ENCODE results near the gene KCTD16. TPM values are rescaled to one million over a fixed set of nuclear protein-coding genes. Genes with fewer than 3 reads are reported as not detected.

KCTD16 gene
- total RNA-seq, 2 donors from 2014 or later, result 0.14 to 0.62 TPM

DNA sequence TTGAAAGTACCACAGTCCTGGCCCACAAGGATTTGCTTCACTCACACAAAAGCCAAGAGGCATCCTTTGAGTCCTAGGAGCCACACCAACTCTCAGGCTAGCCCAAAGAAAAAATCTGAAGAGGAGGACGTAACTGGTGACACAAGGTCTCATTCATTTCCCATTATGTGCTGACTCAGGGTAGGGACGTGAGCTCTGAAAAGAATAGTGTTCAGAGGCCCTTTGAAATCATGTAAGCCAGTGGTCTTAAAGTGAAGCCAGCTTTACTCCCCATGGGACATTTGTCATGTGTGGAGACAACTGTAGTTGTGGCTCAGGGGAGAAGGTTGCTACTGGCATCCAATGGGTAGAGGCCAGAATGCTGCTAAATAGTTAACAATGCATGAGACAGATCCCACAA lies 332.4 kb downstream of the KCTD16 start:
- no peaks in the 10 kb centered on the region for H3K27me3 ChIP-seq (replicated peaks; ENCODE audit: insufficient read depth)

DNA sequence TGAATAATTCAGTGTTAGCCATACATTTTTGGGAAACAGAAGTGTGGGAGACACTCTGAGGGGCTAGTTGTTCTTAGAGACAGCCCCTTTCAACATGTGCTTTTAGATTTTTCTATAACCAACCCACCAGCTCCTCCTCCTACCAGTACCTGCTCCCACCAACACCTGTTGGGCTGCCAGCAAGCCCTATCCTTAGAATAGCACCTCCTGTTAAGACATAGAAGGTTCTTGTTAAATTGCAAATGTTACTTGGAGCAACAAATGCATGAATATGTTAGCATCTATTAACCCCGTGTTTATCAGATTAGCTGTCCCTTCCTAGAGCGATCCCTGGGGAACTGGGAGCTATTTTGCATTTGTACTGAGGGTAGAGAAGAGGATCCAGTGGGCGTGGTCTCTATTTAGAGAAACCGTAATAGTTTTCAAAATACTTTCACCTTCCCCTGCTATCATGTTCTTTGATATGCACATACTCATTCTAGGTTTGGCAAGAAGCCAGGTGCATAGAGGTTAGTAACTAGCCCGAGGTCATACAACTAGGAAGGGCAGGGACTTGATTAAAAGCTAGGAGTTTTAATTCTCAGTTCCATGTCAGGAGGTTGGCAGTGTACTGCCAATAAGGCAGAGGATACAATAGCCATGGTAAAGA lies 334.4 kb downstream of the KCTD16 start:
- TF ChIP-seq POLR2AphosphoS5 (IDR thresholded peaks at IDR 0.05) (no peak), CTCF (IDR thresholded peaks at IDR 0.05) (no peak), POLR2A (IDR thresholded peaks at IDR 0.05) (no peak)
- Histone ChIP-seq H3K36me3 (no peaks in the 10 kb centered on the region), H3K27ac (no peak overlapping the region), H3K27me3 (replicated peaks; ENCODE audit: insufficient read depth) (no peaks in the 10 kb centered on the region), H3K4me3 (no peak overlapping the region), H3K4me1 (replicated peaks) (no peaks in the 10 kb centered on the region), H3K9me3 (no peaks in the 10 kb centered on the region)
- no peak for DNase-seq (ENCODE audit: low spot score)
- intact Hi-C loops (cut with DNase I), result no loop called here
- 37% methylated on average over 5 of the region's 5 CpGs for WGBS

More for the DNA sequence above, 332.4 kb downstream of the KCTD16 start:
- Histone ChIP-seq H3K27ac (no peak overlapping the region), H3K9me3 (no peaks in the 10 kb centered on the region), H3K36me3 (no peaks in the 10 kb centered on the region), H3K4me3 (no peak overlapping the region), H3K4me1 (replicated peaks) (no peaks in the 10 kb centered on the region)
- WGBS, result 86% methylated on average over 2 of the region's 2 CpGs
- no peak for DNase-seq (ENCODE audit: low spot score)
- intact Hi-C loops (cut with DNase I), result no loop called here
- TF ChIP-seq POLR2A (IDR thresholded peaks at IDR 0.05) (no peak), POLR2AphosphoS5 (IDR thresholded peaks at IDR 0.05) (no peak), CTCF (IDR thresholded peaks at IDR 0.05) (no peak)

DNA sequence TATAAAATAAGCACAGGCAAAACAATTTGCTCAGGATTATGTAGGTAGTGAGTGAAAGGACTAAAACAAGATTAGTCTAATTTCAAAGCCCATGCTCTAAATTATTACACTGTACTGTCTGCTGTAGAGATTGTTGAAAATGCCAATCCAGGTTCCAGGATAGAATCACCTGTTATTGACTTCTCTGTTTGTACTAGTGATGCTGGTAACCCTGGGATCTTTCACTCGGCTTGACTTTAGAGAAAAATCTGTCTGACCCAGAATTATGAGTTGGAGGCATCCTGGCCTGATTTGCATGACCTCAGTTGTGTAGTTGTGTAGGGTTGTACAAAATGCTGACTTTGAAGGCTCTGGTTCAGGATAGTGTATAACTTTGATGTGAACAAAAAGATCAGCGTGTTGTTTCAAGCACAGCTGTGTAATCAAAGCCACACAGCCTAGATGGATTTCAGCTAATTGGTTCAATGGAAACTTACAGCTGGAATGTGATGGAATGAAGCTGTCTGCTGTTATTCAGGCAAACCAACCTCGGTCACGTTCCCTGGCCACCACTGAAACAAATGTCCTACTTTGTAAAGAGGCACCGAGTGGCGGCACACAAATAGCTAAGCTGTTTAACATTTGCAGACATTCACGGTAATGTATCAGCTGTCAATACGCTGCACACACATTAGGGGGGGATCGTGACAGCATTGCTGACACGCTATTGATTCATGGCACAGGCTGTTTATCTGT lies 340.3 kb downstream of the KCTD16 start:
- Histone ChIP-seq H3K27me3 (replicated peaks; ENCODE audit: insufficient read depth) (no peaks in the 10 kb centered on the region), H3K27ac (no peak overlapping the region), H3K4me3 (no peak overlapping the region), H3K36me3 (no peaks in the 10 kb centered on the region), H3K9me3 (no peaks in the 10 kb centered on the region), H3K4me1 (replicated peaks) (no peaks in the 10 kb centered on the region)
- WGBS, result 44% methylated on average over 10 of the region's 10 CpGs
- TF ChIP-seq POLR2A (IDR thresholded peaks at IDR 0.05) (no peak), CTCF (IDR thresholded peaks at IDR 0.05) (no peak), POLR2AphosphoS5 (IDR thresholded peaks at IDR 0.05) (no peak)
- no peak for DNase-seq (ENCODE audit: low spot score)
- intact Hi-C loops (cut with DNase I), result no loop called here

DNA sequence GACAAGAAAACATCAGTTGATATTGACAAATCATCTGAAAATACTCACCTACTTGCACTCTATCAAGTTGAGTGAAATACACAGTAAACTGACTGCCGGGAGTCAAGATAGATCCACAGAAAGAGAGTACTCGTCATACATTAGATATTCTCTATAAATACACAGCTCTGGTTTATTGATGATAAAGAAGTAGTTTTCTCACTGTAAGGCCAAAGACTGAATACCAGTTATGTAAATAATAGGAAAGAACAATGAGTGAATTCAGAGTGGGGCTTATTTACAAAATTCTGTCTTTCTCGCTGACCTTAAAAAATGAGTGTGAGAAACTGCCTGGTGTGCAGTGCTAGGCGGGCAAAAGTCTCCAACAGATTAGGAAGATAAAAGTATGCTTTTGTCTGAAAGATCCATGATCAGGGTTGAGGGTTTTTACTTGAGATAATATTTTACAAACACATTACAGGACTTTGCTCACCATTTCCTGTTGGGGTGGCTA lies 341.0 kb downstream of the KCTD16 start:
- no peaks in the 10 kb centered on the region for H3K36me3 ChIP-seq
- no peaks in the 10 kb centered on the region for H3K27me3 ChIP-seq (replicated peaks; ENCODE audit: insufficient read depth)
- 29% methylated on average over 4 of the region's 4 CpGs for WGBS
- DNase-seq (ENCODE audit: low spot score), result no peak
- TF ChIP-seq POLR2AphosphoS5 (IDR thresholded peaks at IDR 0.05) (no peak), POLR2A (IDR thresholded peaks at IDR 0.05) (no peak), CTCF (IDR thresholded peaks at IDR 0.05) (no peak)
- H3K9me3 ChIP-seq, result no peaks in the 10 kb centered on the region
- H3K4me1 ChIP-seq (replicated peaks), result no peaks in the 10 kb centered on the region
- intact Hi-C loops (cut with DNase I), result no loop called here
- no peak overlapping the region for H3K4me3 ChIP-seq
- H3K27ac ChIP-seq, result no peak overlapping the region

Data from prostate gland (tissue), 2 donors.